Calu3 (cell line): ENCODE data around the gene THEM5. TPM values are rescaled to one million over a fixed set of nuclear protein-coding genes. Genes with fewer than 3 reads are reported as not detected.

Experiments used
- BruUV-seq: library from RNA; stranded (reverse); fragments of 400-500 nt; replicated peaks from 2 replicates; lab custom pipeline; 2021; lab: Mats Ljungman, UMichigan
- CTCF ChIA-PET: fragments of 300-600 bp; sonication (Branson Sonifier 250); formaldehyde crosslinking; loops from one replicate; lab custom pipeline; 2022; ENCODE audit warnings: antibody characterized with exemption; lab: Charles Lee
- DNase-seq: peaks from one replicate; pipeline ENCODE4 v3.0.0; 2022
- H3K27ac Mint-ChIP-seq: one replicate; pipeline ENCODE4 v1.8.0; 2022; ENCODE audit warnings: mixed read lengths; ENCODE audit not compliant: unreplicated experiment
- H3K27me3 Mint-ChIP-seq: one replicate; pipeline ENCODE4 v1.8.0; 2022; ENCODE audit warnings: mixed read lengths; ENCODE audit not compliant: unreplicated experiment
- H3K36me3 Mint-ChIP-seq: one replicate; pipeline ENCODE4 v1.8.0; 2022; ENCODE audit warnings: mild to moderate bottlenecking, moderate library complexity, mixed read lengths; ENCODE audit not compliant: insufficient read depth, unreplicated experiment
- H3K4me1 Mint-ChIP-seq: one replicate; pipeline ENCODE4 v1.8.0; 2022; ENCODE audit warnings: mild to moderate bottlenecking, low read depth, mixed read lengths; ENCODE audit not compliant: unreplicated experiment
- H3K4me3 Mint-ChIP-seq: one replicate; pipeline ENCODE4 v1.8.0; 2022; ENCODE audit warnings: mild to moderate bottlenecking, low read depth, moderate library complexity, mixed read lengths; ENCODE audit not compliant: unreplicated experiment
- H3K9me3 Mint-ChIP-seq: one replicate; pipeline ENCODE4 v1.8.0; 2022; ENCODE audit warnings: low read depth, mixed read lengths; ENCODE audit not compliant: unreplicated experiment
- intact Hi-C: fragments of 100-400 bp; cut with micrococcal nuclease; formaldehyde crosslinking; loops from one replicate; pipeline ENCODE4 v1.10.0; 2022; ENCODE audit not compliant: unreplicated experiment
- total RNA-seq: library from RNA; stranded (reverse); gene quantifications from 2 replicates; pipeline ENCODE4 v1.2.3, GENCODE V29; 2022
- TF ChIP-seq, protein P1 (sequence below): fragments of 200-600 bp; IDR thresholded peaks from one replicate; pipeline ENCODE4 v1.8.0; 2022; ENCODE audit warnings: antibody characterized with exemption; ENCODE audit not compliant: unreplicated experiment

The THEM5 gene
- total RNA-seq, 1 experiment from 2014 or later: not detected

DNA sequence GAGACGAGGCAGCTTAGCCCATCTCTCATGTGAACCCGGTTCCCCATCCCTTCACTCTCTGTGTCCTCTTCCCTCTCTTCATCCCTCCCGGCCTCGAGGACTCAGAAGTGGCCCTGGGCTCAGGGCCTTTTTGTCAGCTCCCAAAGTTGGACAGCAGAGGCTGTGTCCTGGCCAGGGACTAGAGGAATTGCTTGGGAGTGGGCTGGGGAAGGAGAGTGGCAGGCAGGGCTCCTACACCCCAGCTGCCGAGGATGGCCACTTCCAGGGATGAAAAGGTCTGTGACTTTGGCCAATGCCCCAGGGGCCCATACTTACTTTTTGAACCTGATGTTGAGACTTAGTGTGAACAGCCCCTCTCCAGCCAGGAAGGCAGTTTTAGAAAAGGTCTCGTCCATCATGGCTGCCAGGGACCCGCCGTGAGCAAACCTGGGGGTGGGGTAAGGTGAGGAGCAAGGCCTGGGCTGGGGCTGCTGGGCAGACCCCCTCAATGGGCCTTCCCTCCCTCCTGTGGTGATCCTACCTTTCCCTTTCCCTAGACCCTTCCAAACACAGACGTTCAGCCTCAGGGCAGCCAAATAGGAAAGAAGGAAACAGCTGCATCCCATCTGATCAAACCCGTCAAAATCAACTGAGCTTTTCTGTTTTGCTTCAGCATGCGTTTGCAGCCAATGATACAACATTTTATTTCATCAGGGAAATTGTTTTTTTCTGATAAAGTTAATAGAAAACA lies 5.5 kb downstream of the THEM5 start:
- Mint-ChIP-seq H3K27ac (no peak overlapping the region), H3K27me3 (peaks cover 29% of the 10 kb centered on the region), H3K36me3 (no peaks in the 10 kb centered on the region), H3K4me3 (no peak overlapping the region), H3K9me3 (peaks cover 3% of the 10 kb centered on the region), H3K4me1 (peaks cover 13% of the 10 kb centered on the region)
- BruUV-seq: no TSS peak
- no peak for DNase-seq
- intact Hi-C loops: no loop called here
- CTCF ChIA-PET: no interaction called here
- TF ChIP-seq, protein P1, sequence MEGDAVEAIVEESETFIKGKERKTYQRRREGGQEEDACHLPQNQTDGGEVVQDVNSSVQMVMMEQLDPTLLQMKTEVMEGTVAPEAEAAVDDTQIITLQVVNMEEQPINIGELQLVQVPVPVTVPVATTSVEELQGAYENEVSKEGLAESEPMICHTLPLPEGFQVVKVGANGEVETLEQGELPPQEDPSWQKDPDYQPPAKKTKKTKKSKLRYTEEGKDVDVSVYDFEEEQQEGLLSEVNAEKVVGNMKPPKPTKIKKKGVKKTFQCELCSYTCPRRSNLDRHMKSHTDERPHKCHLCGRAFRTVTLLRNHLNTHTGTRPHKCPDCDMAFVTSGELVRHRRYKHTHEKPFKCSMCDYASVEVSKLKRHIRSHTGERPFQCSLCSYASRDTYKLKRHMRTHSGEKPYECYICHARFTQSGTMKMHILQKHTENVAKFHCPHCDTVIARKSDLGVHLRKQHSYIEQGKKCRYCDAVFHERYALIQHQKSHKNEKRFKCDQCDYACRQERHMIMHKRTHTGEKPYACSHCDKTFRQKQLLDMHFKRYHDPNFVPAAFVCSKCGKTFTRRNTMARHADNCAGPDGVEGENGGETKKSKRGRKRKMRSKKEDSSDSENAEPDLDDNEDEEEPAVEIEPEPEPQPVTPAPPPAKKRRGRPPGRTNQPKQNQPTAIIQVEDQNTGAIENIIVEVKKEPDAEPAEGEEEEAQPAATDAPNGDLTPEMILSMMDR: no peak

DNA sequence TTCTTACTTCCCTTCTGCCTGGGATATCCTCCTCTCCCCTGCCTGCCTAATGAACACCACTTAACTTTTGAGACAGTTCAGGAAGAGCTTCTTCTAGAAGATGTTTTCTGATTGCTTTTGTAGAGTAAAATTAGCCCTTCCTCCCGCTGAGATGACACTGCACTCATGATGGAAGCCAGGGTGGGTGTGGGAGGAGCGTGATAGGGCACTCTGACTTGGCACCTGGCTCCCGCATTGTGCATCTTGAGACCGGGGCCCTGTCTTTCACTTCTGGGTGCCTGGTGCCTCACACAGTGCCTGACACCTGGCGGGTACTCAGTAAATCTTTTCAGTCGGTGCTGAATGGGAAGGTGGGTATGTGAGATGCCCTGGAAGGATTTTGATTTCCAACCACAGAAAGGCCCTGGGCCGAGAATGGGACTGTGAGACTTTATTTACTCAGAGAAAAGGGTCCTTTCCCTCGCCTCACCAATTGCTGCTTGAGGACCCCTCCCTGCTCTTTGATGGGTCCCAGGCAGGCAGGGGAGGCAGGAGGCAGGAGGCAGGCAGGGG lies 6.8 kb downstream of the THEM5 start:
- CTCF ChIA-PET: interaction anchor here (0.8 to 1.3 kb wide), 3 partner anchors 10 to 155 kb away, joined by 3 to 8 read pairs (median 5); no protein-coding TSS in a partner anchor
- H3K9me3 Mint-ChIP-seq: peaks cover 3% of the 10 kb centered on the region
- BruUV-seq: no TSS peak
- peaks cover 17% of the 10 kb centered on the region for H3K4me1 Mint-ChIP-seq
- TF ChIP-seq, protein P1: no peak
- peaks cover 22% of the 10 kb centered on the region for H3K27me3 Mint-ChIP-seq
- peak overlapping the region; percentile 18 for H3K27ac Mint-ChIP-seq
- no peaks in the 10 kb centered on the region for H3K36me3 Mint-ChIP-seq
- intact Hi-C loops: no loop called here
- no peak overlapping the region for H3K4me3 Mint-ChIP-seq
- DNase-seq: no peak

DNA sequence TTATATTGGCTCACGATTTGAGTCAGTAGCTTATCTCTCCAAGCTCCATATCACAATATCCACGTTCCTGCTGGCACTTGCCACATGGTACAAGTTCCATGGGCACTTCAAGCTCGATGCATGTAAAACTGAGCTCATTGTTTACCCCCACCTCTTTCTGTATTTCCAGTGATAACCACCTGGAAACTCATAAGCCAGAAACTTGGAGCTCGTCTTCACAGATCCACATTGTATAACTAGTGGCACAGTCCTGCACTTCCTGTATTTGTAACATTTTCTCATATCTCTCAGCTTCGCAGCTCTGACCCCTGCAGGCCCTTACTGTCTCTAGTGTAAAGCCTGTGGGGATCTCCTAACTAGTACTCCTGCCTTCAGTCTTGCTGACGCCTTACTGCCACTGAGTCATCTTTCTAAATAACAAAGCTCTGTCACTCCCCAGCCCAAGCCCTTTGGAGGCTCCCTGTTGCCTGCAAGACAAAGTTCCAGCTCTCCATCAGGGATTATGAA lies 7.4 kb downstream of the THEM5 start:
- Mint-ChIP-seq H3K27me3 (peaks cover 16% of the 10 kb centered on the region), H3K9me3 (peaks cover 3% of the 10 kb centered on the region), H3K4me1 (peaks cover 24% of the 10 kb centered on the region), H3K36me3 (no peaks in the 10 kb centered on the region), H3K4me3 (no peak overlapping the region), H3K27ac (peak overlapping the region; percentile 18)
- TF ChIP-seq, protein P1: no peak
- no peak for DNase-seq
- BruUV-seq: no TSS peak
- intact Hi-C loops: no loop called here
- CTCF ChIA-PET: interaction anchor here (0.8 to 1.3 kb wide), 4 partner anchors 9 to 155 kb away, joined by 3 to 8 read pairs (median 4); no protein-coding TSS in a partner anchor

DNA sequence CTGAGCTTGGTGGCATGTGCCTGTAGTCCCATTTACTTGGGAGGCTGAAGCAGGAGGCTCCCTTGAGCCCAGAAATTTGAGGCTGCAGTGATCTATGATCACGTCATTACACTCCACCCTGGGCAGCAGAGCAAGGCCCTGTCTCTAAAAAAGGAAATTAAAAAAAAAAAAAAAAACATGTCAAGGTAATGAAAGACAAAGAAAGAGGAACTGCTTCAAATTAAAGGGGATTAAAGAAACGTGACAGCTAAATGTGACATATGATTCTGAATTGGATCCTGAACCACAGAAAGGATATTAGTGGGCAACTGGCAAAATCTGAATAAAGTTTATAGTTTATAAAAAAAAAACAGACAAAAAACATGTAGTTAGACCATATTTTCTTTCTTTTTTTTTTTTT lies 10.1 kb downstream of the THEM5 start:
- Mint-ChIP-seq H3K27me3 (no peaks in the 10 kb centered on the region), H3K27ac (no peak overlapping the region), H3K36me3 (peaks cover 16% of the 10 kb centered on the region), H3K4me3 (no peak overlapping the region), H3K9me3 (peaks cover 3% of the 10 kb centered on the region), H3K4me1 (peaks cover 39% of the 10 kb centered on the region)
- DNase-seq: no peak
- intact Hi-C loops: no loop called here
- TF ChIP-seq, protein P1: no peak
- no TSS peak for BruUV-seq
- CTCF ChIA-PET: no interaction called here
